Bronchial epithelial cell (primary cell): ENCODE results near the gene AGBL4. TPM values are rescaled to one million over a fixed set of nuclear protein-coding genes. Genes with fewer than 3 reads are reported as not detected.

Experiments
- DNase-seq: peaks from one replicate; pipeline ENCODE4 v3.0.0-alpha.2; 2010; ENCODE audit warnings: low read depth
- FAIRE-seq: peaks from 2 replicates; lab custom pipeline; 2011; peaks lifted over from hg19 to GRCh38; lab: Jason Lieb, UNC
- H3K27me3 ChIP-seq: 2 replicates; pipeline ENCODE4 v1.5.1; 2011; ENCODE audit warnings: low read length; ENCODE audit not compliant: control insufficient read depth, insufficient read depth
- H3K36me3 ChIP-seq: 2 replicates; pipeline ENCODE4 v1.5.1; 2011; ENCODE audit warnings: low read length; ENCODE audit not compliant: control insufficient read depth, insufficient read depth
- H3K4me3 ChIP-seq: 2 replicates; pipeline ENCODE4 v1.5.1; 2011; ENCODE audit warnings: mild to moderate bottlenecking, low read depth, low read length, control low read depth
- total RNA-seq: library from RNA; depleted of rRNA; stranded (reverse); fragments of >200 nt; gene quantifications from 2 replicates; pipeline ENCODE4 v1.2.1, GENCODE V29; 2014
- TF ChIP-seq, protein P1 (sequence below): IDR thresholded peaks from 2 replicates; pipeline ENCODE4 v1.5.1; 2011; ENCODE audit warnings: mild to moderate bottlenecking, moderate library complexity, low read length, control low read depth, inconsistent platforms; ENCODE audit not compliant: insufficient read depth, severe bottlenecking

Gene AGBL4
- total RNA-seq, 1 donor from 2014 or later = not detected

DNA sequence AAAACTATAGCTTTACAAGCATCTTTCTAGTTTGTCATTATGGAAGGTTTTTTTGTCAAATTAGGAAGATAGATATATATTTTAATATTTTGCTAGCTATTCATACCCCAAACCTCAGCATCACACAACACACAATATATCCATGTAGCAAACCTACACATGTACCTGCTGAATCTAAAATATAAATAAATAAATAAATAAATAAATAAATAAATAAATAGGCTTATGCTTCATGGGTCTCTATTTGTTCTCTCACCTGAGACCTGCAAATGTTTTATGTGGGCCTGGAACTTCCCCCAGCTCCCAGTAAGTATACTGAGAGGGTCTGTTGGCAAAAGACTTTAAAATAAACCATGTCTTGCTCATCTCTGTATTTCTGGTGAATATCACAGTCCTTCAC is 1099.7 kb downstream of the AGBL4 start:
- Histone ChIP-seq H3K4me3 (no peak overlapping the region), H3K36me3 (no peaks in the 10 kb centered on the region), H3K27me3 (no peaks in the 10 kb centered on the region)
- TF ChIP-seq, protein P1, sequence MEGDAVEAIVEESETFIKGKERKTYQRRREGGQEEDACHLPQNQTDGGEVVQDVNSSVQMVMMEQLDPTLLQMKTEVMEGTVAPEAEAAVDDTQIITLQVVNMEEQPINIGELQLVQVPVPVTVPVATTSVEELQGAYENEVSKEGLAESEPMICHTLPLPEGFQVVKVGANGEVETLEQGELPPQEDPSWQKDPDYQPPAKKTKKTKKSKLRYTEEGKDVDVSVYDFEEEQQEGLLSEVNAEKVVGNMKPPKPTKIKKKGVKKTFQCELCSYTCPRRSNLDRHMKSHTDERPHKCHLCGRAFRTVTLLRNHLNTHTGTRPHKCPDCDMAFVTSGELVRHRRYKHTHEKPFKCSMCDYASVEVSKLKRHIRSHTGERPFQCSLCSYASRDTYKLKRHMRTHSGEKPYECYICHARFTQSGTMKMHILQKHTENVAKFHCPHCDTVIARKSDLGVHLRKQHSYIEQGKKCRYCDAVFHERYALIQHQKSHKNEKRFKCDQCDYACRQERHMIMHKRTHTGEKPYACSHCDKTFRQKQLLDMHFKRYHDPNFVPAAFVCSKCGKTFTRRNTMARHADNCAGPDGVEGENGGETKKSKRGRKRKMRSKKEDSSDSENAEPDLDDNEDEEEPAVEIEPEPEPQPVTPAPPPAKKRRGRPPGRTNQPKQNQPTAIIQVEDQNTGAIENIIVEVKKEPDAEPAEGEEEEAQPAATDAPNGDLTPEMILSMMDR = no peak
- FAIRE-seq (no peak), DNase-seq (no peak)

DNA sequence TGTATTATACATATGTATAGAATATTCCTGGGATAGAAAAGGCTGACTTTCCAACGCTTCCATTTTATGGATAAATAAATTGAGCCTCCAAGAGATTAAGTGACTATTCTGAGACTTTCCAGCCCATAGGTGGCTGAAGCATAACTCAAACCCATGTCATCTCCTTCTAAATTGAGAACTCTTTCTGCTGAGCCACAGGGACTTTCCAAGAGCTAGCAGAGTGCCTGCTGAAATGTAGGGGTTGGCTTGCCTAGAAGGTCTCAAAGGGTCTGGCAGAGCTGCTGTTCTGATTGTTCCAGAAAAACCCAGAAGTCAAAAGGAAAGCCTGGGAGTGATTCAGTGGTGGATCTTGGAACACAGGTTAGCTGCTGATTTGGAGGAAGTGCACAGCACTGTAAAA is 1100.6 kb downstream of the AGBL4 start:
- TF ChIP-seq, protein P1 = no peak
- DNase-seq (no peak), FAIRE-seq (no peak)
- Histone ChIP-seq H3K27me3 (no peaks in the 10 kb centered on the region), H3K4me3 (no peak overlapping the region), H3K36me3 (no peaks in the 10 kb centered on the region)

DNA sequence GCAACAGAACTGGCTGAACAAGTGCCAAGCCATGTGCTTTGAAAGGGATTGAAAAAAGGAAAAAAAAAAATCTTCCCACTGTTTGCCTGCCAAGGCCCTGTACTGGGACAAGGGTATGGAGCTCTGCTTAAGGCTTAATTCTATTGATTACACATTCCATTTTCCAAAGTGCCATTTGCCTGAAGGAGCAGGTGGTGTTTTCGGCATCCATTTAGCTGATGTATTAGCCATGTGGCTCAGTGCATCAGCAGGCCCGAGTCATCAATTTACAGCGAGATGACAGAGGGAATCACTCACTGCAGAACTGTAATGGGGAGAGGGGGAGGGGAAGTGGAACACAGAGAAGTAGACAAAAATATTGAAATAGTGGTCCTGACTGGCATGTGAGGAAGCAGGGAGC is 1102.9 kb downstream of the AGBL4 start:
- Histone ChIP-seq H3K4me3 (no peak overlapping the region), H3K36me3 (no peaks in the 10 kb centered on the region), H3K27me3 (no peaks in the 10 kb centered on the region)
- FAIRE-seq (peak; percentile 28), DNase-seq (no peak)
- TF ChIP-seq, protein P1 = no peak

DNA sequence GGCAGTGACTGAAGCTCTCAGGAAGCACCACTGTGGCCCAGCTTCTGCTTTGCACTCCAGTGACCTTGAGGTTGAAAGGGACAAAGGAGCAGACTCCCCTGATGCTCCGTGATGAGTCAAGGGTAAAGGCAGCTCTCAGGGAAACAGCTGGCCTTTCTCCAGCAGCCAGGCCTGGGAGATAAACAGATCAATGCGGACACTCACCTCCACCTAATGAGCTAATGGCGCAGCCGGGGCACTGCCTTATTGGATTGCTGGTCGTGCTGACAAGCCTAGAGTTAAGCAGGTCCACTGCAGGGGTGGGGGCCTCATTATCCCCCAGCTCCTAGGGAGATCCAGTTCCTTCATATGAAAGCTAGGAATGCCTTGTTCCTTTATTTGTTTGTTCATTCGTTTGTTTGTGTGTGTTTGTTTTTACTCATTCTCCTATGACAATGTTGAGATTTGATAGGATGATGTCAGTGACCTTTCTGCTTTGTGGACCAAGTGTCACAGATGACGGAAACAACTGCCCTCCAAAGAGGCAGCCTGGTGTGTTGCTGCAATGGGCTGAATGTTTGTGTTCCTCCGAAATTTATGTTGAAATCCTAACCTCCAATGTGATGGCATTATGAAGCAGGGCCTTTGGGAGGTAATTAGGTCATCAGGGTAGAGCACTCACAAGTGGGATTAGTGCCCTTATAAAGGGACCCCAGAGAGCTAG is 1105.7 kb downstream of the AGBL4 start:
- DNase-seq = no peak
- Histone ChIP-seq H3K27me3 (no peaks in the 10 kb centered on the region), H3K4me3 (no peak overlapping the region), H3K36me3 (no peaks in the 10 kb centered on the region)
- no peak for FAIRE-seq
- TF ChIP-seq, protein P1 = no peak

DNA sequence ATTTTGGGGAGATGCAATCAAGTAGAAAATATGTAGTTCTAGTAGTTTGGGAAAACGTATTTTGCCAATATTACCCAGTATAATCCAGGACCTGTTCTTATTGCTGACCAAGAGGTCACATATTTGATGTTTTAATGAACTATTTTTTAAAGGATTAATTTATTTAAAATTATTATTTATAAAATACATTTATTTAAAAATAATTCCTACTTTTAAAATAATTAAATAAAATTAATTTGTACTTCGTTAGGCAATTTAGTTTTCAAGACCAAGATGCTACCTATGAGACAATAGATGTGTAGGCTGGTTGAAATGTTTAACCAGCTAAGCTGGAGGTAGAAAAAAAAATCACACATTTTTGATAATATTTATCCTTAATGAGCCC is 1106.7 kb downstream of the AGBL4 start:
- TF ChIP-seq, protein P1 = no peak
- Histone ChIP-seq H3K4me3 (no peak overlapping the region), H3K27me3 (no peaks in the 10 kb centered on the region), H3K36me3 (no peaks in the 10 kb centered on the region)
- no peak for FAIRE-seq
- DNase-seq = no peak
